CD14-positive monocyte (primary cell): ENCODE data around the gene UPK1B. TPM values are rescaled to one million over a fixed set of nuclear protein-coding genes. Genes with fewer than 3 reads are reported as not detected.

Experiments used
- DNase-seq, 3 donors: peaks; one replicate each; pipeline ENCODE4 v3.0.0-alpha.2; 2011 to 2022
- H2AFZ ChIP-seq: 2 replicates; pipeline ENCODE4 v1.6.0; 2012; ENCODE audit warnings: mild to moderate bottlenecking, low read depth, low read length, inconsistent platforms; ENCODE audit not compliant: insufficient read depth, poor library complexity, severe bottlenecking
- H3K27ac ChIP-seq, 2 donors: 1 replicate in 1 of 2; 2 replicates in 1 of 2; pipeline ENCODE4 v1.5.1; 2012 to 2013; ENCODE audit warnings: low read length in 2 of 2, control low read depth in 1 of 2, inconsistent platforms in 1 of 2, low read depth in 1 of 2, mild to moderate bottlenecking in 1 of 2
- H3K27me3 ChIP-seq, 2 donors: one replicate each; pipeline versions ENCODE4 v1.6.0 to v1.6.1; 2011 to 2013; ENCODE audit warnings: low read length in 2 of 2; ENCODE audit not compliant: control insufficient read depth in 2 of 2, insufficient read depth in 2 of 2
- H3K36me3 ChIP-seq, 2 donors: replicated peaks in 1 of 2; 1 replicate in 1 of 2; 2 replicates in 1 of 2; pipeline versions ENCODE4 v1.5.1 to v1.6.1; 2012 to 2013; ENCODE audit warnings: low read length in 2 of 2, control low read depth in 1 of 2, inconsistent platforms in 1 of 2, mild to moderate bottlenecking in 1 of 2; ENCODE audit not compliant: insufficient read depth in 2 of 2, control insufficient read depth in 1 of 2
- H3K4me1 ChIP-seq, 2 donors: 1 replicate in 1 of 2; 2 replicates in 1 of 2; pipeline versions ENCODE4 v1.5.1 to v1.6.1; 2012 to 2013; ENCODE audit warnings: low read length in 2 of 2, control low read depth in 1 of 2, inconsistent platforms in 1 of 2, mild to moderate bottlenecking in 1 of 2, moderate library complexity in 1 of 2; ENCODE audit not compliant: insufficient read depth in 2 of 2, control insufficient read depth in 1 of 2
- H3K4me2 ChIP-seq: replicated peaks from 2 replicates; pipeline ENCODE3; 2012; ENCODE audit warnings: low read length, moderate library complexity, mild to moderate bottlenecking; ENCODE audit not compliant: poor library complexity, severe bottlenecking; ENCODE audit errors: extremely low read depth
- H3K4me3 ChIP-seq, 3 experiments: fragments of 200-600 bp in 1 of 3; sonication (generic) in 1 of 3; replicated peaks in 1 of 3; 1 replicate in 2 of 3; 2 replicates in 1 of 3; pipeline ENCODE4 v1.5.1; 2011 to 2013; ENCODE audit warnings: low read length in 3 of 3, mild to moderate bottlenecking in 3 of 3, control low read depth in 2 of 3, low read depth in 2 of 3, inconsistent platforms in 1 of 3, moderate library complexity in 1 of 3
- H3K79me2 ChIP-seq: 2 replicates; pipeline ENCODE4 v1.6.0; 2012; ENCODE audit warnings: mild to moderate bottlenecking, control low read depth, inconsistent platforms, low read length, moderate library complexity; ENCODE audit not compliant: insufficient read depth
- H3K9ac ChIP-seq: 2 replicates; pipeline ENCODE4 v1.6.0; 2017; ENCODE audit warnings: low read length, mild to moderate bottlenecking; ENCODE audit not compliant: insufficient read depth, poor library complexity, severe bottlenecking
- H3K9me3 ChIP-seq, 2 donors: replicated peaks in 1 of 2; 1 replicate in 1 of 2; 2 replicates in 1 of 2; pipeline versions ENCODE4 v1.5.1 to v1.6.1; 2012 to 2013; ENCODE audit warnings: low read length in 2 of 2, control low read depth in 1 of 2; ENCODE audit not compliant: control insufficient read depth in 1 of 2, insufficient read depth in 1 of 2
- H4K20me1 ChIP-seq: 2 replicates; pipeline ENCODE4 v1.6.0; 2012; ENCODE audit warnings: mild to moderate bottlenecking, low read length, control low read depth, moderate library complexity; ENCODE audit not compliant: insufficient read depth
- H3K27ac Mint-ChIP-seq, 7 donors: one replicate each; pipeline ENCODE4 v1.8.0; 2020; ENCODE audit warnings: mild to moderate bottlenecking in 7 of 7, mixed read lengths in 7 of 7, moderate library complexity in 6 of 7, inconsistent platforms in 2 of 7
- H3K27me3 Mint-ChIP-seq, 3 donors: one replicate each; pipeline ENCODE4 v1.8.0; 2021 to 2022; ENCODE audit warnings: low read depth in 3 of 3, mild to moderate bottlenecking in 3 of 3, mixed read lengths in 3 of 3, moderate library complexity in 3 of 3, inconsistent platforms in 1 of 3
- H3K36me3 Mint-ChIP-seq, 2 donors: one replicate each; pipeline ENCODE4 v1.8.0; 2020; ENCODE audit warnings: mixed read lengths in 2 of 2, inconsistent platforms in 1 of 2, mild to moderate bottlenecking in 1 of 2
- H3K4me1 Mint-ChIP-seq: one replicate; pipeline ENCODE4 v1.8.0; 2020; ENCODE audit warnings: mild to moderate bottlenecking, mixed read lengths
- H3K4me3 Mint-ChIP-seq, 2 donors: one replicate each; pipeline ENCODE4 v1.8.0; 2020; ENCODE audit warnings: mild to moderate bottlenecking in 2 of 2, mixed read lengths in 2 of 2, moderate library complexity in 1 of 2
- H3K9me3 Mint-ChIP-seq, 7 donors: one replicate each; pipeline ENCODE4 v1.8.0; 2020 to 2022; ENCODE audit warnings: mixed read lengths in 7 of 7, mild to moderate bottlenecking in 6 of 7, moderate library complexity in 6 of 7, inconsistent platforms in 2 of 7
- WGBS: methylation state at CpG from one replicate; pipeline ENCODE4 v1.1.5; 2013; ENCODE audit warnings: missing lambda C conversion rate; ENCODE audit not compliant: insufficient coverage; 5-methylcytosine and 5-hydroxymethylcytosine counted together
- intact Hi-C, 2 donors: fragments of 100-400 bp; cut with micrococcal nuclease; formaldehyde crosslinking; loops; one replicate each; pipeline versions ENCODE4 v1.15.0 to v1.15.1; 2023
- polyA plus RNA-seq, 3 donors: library from polyadenylated mRNA; depleted of rRNA in 1 of 3; unstranded in 2 of 3; stranded (reverse) in 1 of 3; fragments of 300-500 nt in 2 of 3; fragments of >200 nt in 1 of 3; fragmentation: Illumina TruSeq in 2 of 3; gene quantifications; 1 replicate in 2 of 3; 2 replicates in 1 of 3; pipeline ENCODE4 v1.2.3, GENCODE V29; 2012 to 2021
- TF ChIP-seq, protein P1 (sequence below): fragments of 200-600 bp; IDR thresholded peaks from one replicate; pipeline ENCODE4 v1.8.0; 2022; ENCODE audit warnings: antibody characterized with exemption, mild to moderate bottlenecking

UPK1B gene
- polyA plus RNA-seq, 3 donors: not detected

DNA sequence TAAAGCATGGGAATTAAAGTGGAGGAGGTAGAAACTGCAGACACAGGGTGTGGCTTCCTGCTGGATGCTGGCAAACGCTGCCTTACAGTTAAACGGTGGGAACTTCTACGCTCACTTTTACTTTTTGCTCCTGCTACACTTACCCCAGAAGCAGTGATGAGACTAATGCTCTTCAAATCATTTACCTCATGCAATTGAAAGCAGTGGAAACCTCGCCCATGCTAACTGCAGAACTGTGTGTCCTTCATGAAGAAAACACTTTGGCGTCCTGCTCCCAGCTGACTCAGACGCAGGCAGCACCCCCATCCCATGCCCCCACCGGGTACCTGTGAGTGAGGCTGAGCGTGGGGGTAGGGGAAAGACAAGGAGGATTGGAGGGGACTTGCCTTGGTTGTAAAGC is 31.8 kb downstream of the UPK1B start:
- H3K4me1 Mint-ChIP-seq: peaks cover 4% of the 10 kb centered on the region
- intact Hi-C loops: no loop called here
- H3K4me1 ChIP-seq: no peaks in the 10 kb centered on the region

DNA sequence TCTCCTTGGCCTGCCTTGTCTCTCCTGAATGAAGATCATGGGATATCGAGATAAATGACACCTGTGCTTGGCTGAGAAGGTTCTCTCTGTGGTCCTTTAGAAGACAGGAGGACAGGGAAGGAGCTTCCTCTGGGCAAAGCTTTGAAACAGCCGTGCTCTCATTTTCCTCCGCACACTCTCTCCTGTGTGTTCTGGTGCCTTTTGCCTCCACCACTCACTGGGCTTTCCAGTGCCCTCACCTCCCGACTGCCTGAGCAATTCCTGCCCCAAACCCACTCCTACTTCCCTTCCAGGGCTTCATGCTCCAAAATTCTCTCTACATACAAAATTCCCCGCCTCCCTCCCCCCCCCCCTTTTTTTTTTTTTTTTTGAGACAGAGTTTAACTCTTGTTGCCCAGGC is 32.3 kb downstream of the UPK1B start:
- Histone ChIP-seq H4K20me1 (no peaks in the 10 kb centered on the region), H3K4me2 (no peak overlapping the region), H3K9ac (no peak overlapping the region), H2AFZ (no peak overlapping the region), H3K27ac (no peak overlapping the region), H3K9me3 (no peaks in the 10 kb centered on the region), H3K4me1 (no peaks in the 10 kb centered on the region), H3K36me3 (peaks cover 7 to 26% of the 10 kb centered on the region in 2 donors), H3K4me3 (no peak overlapping the region), H3K27me3 (no peaks in the 10 kb centered on the region), H3K79me2 (no peaks in the 10 kb centered on the region)
- intact Hi-C loops: no loop called here
- Mint-ChIP-seq H3K27ac (peak overlapping the region in 1 of 7 donors; percentile 13), H3K27me3 (peaks cover 0 to 2% (median 0%) of the 10 kb centered on the region in 3 donors), H3K36me3 (peaks cover 24 to 28% of the 10 kb centered on the region in 2 donors), H3K4me1 (peaks cover 4% of the 10 kb centered on the region), H3K4me3 (no peak overlapping the region), H3K9me3 (peaks cover 0 to 4% (median 0%) of the 10 kb centered on the region in 7 donors)
- no peak for DNase-seq
- TF ChIP-seq, protein P1, sequence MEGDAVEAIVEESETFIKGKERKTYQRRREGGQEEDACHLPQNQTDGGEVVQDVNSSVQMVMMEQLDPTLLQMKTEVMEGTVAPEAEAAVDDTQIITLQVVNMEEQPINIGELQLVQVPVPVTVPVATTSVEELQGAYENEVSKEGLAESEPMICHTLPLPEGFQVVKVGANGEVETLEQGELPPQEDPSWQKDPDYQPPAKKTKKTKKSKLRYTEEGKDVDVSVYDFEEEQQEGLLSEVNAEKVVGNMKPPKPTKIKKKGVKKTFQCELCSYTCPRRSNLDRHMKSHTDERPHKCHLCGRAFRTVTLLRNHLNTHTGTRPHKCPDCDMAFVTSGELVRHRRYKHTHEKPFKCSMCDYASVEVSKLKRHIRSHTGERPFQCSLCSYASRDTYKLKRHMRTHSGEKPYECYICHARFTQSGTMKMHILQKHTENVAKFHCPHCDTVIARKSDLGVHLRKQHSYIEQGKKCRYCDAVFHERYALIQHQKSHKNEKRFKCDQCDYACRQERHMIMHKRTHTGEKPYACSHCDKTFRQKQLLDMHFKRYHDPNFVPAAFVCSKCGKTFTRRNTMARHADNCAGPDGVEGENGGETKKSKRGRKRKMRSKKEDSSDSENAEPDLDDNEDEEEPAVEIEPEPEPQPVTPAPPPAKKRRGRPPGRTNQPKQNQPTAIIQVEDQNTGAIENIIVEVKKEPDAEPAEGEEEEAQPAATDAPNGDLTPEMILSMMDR: no peak
- WGBS: 95% methylated on average over 4 of the region's 5 CpGs

More for the DNA sequence above, 31.8 kb downstream of the UPK1B start:
- 100% methylated on average over 2 of the region's 8 CpGs for WGBS
- H3K27me3 Mint-ChIP-seq: peaks cover 0 to 2% (median 0%) of the 10 kb centered on the region in 3 donors
- Histone ChIP-seq H3K4me2 (no peak overlapping the region), H4K20me1 (no peaks in the 10 kb centered on the region), H2AFZ (no peak overlapping the region), H3K9ac (no peak overlapping the region), H3K9me3 (no peaks in the 10 kb centered on the region), H3K36me3 (peaks cover 3 to 22% of the 10 kb centered on the region in 2 donors), H3K79me2 (no peaks in the 10 kb centered on the region), H3K27me3 (no peaks in the 10 kb centered on the region), H3K27ac (no peak overlapping the region), H3K4me3 (no peak overlapping the region)
- peaks cover 0 to 4% (median 0%) of the 10 kb centered on the region in 7 donors for H3K9me3 Mint-ChIP-seq
- TF ChIP-seq, protein P1: no peak
- no peak for DNase-seq
- H3K36me3 Mint-ChIP-seq: peaks cover 19 to 23% of the 10 kb centered on the region in 2 donors
- H3K4me3 Mint-ChIP-seq: no peak overlapping the region
- peak overlapping the region in 1 of 7 donors; percentile 13 for H3K27ac Mint-ChIP-seq
